ENCODE measurements around the gene ZNF778. TPM values are rescaled to one million over a fixed set of nuclear protein-coding genes. Genes with fewer than 3 reads are reported as not detected.
"Not testable (repeated sequence)": the region's sequence is repeated elsewhere in the genome, so short reads cannot be mapped to it uniquely, and the experiment has no call there.

The ZNF778 gene
- total and polyA plus RNA-seq, 2 of the 8 experiments (the other 6 are each of a cell fraction or from before 2014, with no cell fraction given): 9.5 to 21.9 TPM

GRCh38 chr16:89244264-89244663, 26.8 kb downstream of the ZNF778 start:
- not testable (repeated sequence) for H3K9me3 ChIP-seq (ENCODE audit: insufficient read depth in 2 of 2, low read depth in 1 of 2, low read length in 1 of 2); H2BK120ac ChIP-seq (replicated peaks; ENCODE audit: low read depth, low read length); H3K56ac ChIP-seq (replicated peaks; ENCODE audit: insufficient read length, low read depth, low read length); H3K4me2 ChIP-seq (ENCODE audit: insufficient read depth in 1 of 2, low read depth in 2 of 2, low read length in 2 of 2); DNase-seq (ENCODE audit: low read depth in 1 of 2, low spot score in 2 of 2); H4K8ac ChIP-seq (ENCODE audit: extremely low read depth, insufficient read depth, low read length); H3K9ac ChIP-seq (replicated peaks in 1 of 4; ENCODE audit: extremely low read depth in 1 of 4, low read depth in 3 of 4, low read length in 3 of 4); H2BK15ac ChIP-seq (ENCODE audit: low read length); H3K4me1 ChIP-seq (replicated peaks in 1 of 4; ENCODE audit: control insufficient read depth in 3 of 4, insufficient read depth in 4 of 4, low read length in 3 of 4); H3K36me3 ChIP-seq (ENCODE audit: control insufficient read depth in 2 of 4, insufficient read depth in 4 of 4, low read length in 3 of 4); FAIRE-seq; H2AFZ ChIP-seq (ENCODE audit: low read length); H2BK12ac ChIP-seq (ENCODE audit: low read depth, low read length); H3K79me2 ChIP-seq (ENCODE audit: control insufficient read depth in 1 of 2, insufficient read depth in 2 of 2, low read length in 2 of 2); H3K4ac ChIP-seq (replicated peaks; ENCODE audit: insufficient read length, low read depth, low read length); H2BK5ac ChIP-seq (ENCODE audit: low read depth, low read length); H2AK5ac ChIP-seq (ENCODE audit: low read depth, low read length); H4K20me1 ChIP-seq (replicated peaks in 1 of 2; ENCODE audit: control insufficient read depth in 1 of 2, insufficient read depth in 2 of 2, low read length in 2 of 2); H3K23ac ChIP-seq (ENCODE audit: insufficient read length); H3K23me2 ChIP-seq (ENCODE audit: low read depth, low read length); H4K5ac ChIP-seq (ENCODE audit: insufficient read length, low read depth, low read length); H3K4me3 ChIP-seq (ENCODE audit: extremely low read depth in 1 of 4, insufficient read depth in 2 of 4, low read depth in 3 of 4, low read length in 4 of 4); H3K18ac ChIP-seq (ENCODE audit: extremely low read depth, low read length); H3K79me1 ChIP-seq (ENCODE audit: low read depth, low read length); H3K27ac ChIP-seq (ENCODE audit: low read depth, low read length); H4K91ac ChIP-seq (replicated peaks; ENCODE audit: insufficient read length, low read length); H3K14ac ChIP-seq (ENCODE audit: insufficient read length); H2BK20ac ChIP-seq (ENCODE audit: low read length)
- peaks cover 0 to 11% (median 6%) of the 10 kb centered on the region in 4 experiments; a peak in 4 of 7 replicates for H3K27me3 ChIP-seq (replicated peaks in 1 of 4; ENCODE audit: control insufficient read depth in 3 of 4, extremely low read depth in 1 of 4, insufficient read depth in 3 of 4, low read length in 3 of 4)
- CTCF ChIA-PET (ENCODE audit: partially characterized antibody): interaction anchor here (1.3 to 2.6 kb wide), 3 partner anchors 10 to 45 kb away, joined by 4 to 9 read pairs (median 5); no protein-coding TSS in a partner anchor
- 82% methylated on average over 13 of the region's 13 CpGs; no CpG with 5 or more reads in 1 of the 2 experiments for WGBS, 2 experiments (ENCODE audit: extremely low coverage in 1 of 2, insufficient coverage in 1 of 2, insufficient read length in 1 of 2, insufficient replicate concordance in 2 of 2, low coverage in 1 of 2, low lambda C conversion rate in 2 of 2, missing lambda C conversion rate in 1 of 2)
- POLR2A ChIA-PET (ENCODE audit: partially characterized antibody): interaction anchor here (1.1 kb wide), 1 partner anchor 42 kb away, joined by 4 read pairs; no protein-coding TSS in a partner anchor
